CD14-positive monocyte (primary cell): ENCODE results near the gene IMPDH1. TPM values are rescaled to one million over a fixed set of nuclear protein-coding genes. Genes with fewer than 3 reads are reported as not detected.
A peak's percentile ranks its signal among the peaks of the same experiment; 100 is the strongest.

Experiments used
- DNase-seq, 3 donors: peaks; one replicate each; pipeline ENCODE4 v3.0.0-alpha.2; 2011 to 2022
- H2AFZ ChIP-seq: 2 replicates; pipeline ENCODE4 v1.6.0; 2012; ENCODE audit warnings: mild to moderate bottlenecking, low read depth, low read length, inconsistent platforms; ENCODE audit not compliant: insufficient read depth, poor library complexity, severe bottlenecking
- H3K27ac ChIP-seq, 2 donors: 1 replicate in 1 of 2; 2 replicates in 1 of 2; pipeline ENCODE4 v1.5.1; 2012 to 2013; ENCODE audit warnings: low read length in 2 of 2, control low read depth in 1 of 2, inconsistent platforms in 1 of 2, low read depth in 1 of 2, mild to moderate bottlenecking in 1 of 2
- H3K27me3 ChIP-seq, 2 donors: one replicate each; pipeline versions ENCODE4 v1.6.0 to v1.6.1; 2011 to 2013; ENCODE audit warnings: low read length in 2 of 2; ENCODE audit not compliant: control insufficient read depth in 2 of 2, insufficient read depth in 2 of 2
- H3K36me3 ChIP-seq, 2 donors: replicated peaks in 1 of 2; 1 replicate in 1 of 2; 2 replicates in 1 of 2; pipeline versions ENCODE4 v1.5.1 to v1.6.1; 2012 to 2013; ENCODE audit warnings: low read length in 2 of 2, control low read depth in 1 of 2, inconsistent platforms in 1 of 2, mild to moderate bottlenecking in 1 of 2; ENCODE audit not compliant: insufficient read depth in 2 of 2, control insufficient read depth in 1 of 2
- H3K4me1 ChIP-seq, 2 donors: 1 replicate in 1 of 2; 2 replicates in 1 of 2; pipeline versions ENCODE4 v1.5.1 to v1.6.1; 2012 to 2013; ENCODE audit warnings: low read length in 2 of 2, control low read depth in 1 of 2, inconsistent platforms in 1 of 2, mild to moderate bottlenecking in 1 of 2, moderate library complexity in 1 of 2; ENCODE audit not compliant: insufficient read depth in 2 of 2, control insufficient read depth in 1 of 2
- H3K4me2 ChIP-seq: replicated peaks from 2 replicates; pipeline ENCODE3; 2012; ENCODE audit warnings: low read length, moderate library complexity, mild to moderate bottlenecking; ENCODE audit not compliant: poor library complexity, severe bottlenecking; ENCODE audit errors: extremely low read depth
- H3K4me3 ChIP-seq, 3 experiments: fragments of 200-600 bp in 1 of 3; sonication (generic) in 1 of 3; replicated peaks in 1 of 3; 1 replicate in 2 of 3; 2 replicates in 1 of 3; pipeline ENCODE4 v1.5.1; 2011 to 2013; ENCODE audit warnings: low read length in 3 of 3, mild to moderate bottlenecking in 3 of 3, control low read depth in 2 of 3, low read depth in 2 of 3, inconsistent platforms in 1 of 3, moderate library complexity in 1 of 3
- H3K79me2 ChIP-seq: 2 replicates; pipeline ENCODE4 v1.6.0; 2012; ENCODE audit warnings: mild to moderate bottlenecking, control low read depth, inconsistent platforms, low read length, moderate library complexity; ENCODE audit not compliant: insufficient read depth
- H3K9ac ChIP-seq: 2 replicates; pipeline ENCODE4 v1.6.0; 2017; ENCODE audit warnings: low read length, mild to moderate bottlenecking; ENCODE audit not compliant: insufficient read depth, poor library complexity, severe bottlenecking
- H3K9me3 ChIP-seq, 2 donors: replicated peaks in 1 of 2; 1 replicate in 1 of 2; 2 replicates in 1 of 2; pipeline versions ENCODE4 v1.5.1 to v1.6.1; 2012 to 2013; ENCODE audit warnings: low read length in 2 of 2, control low read depth in 1 of 2; ENCODE audit not compliant: control insufficient read depth in 1 of 2, insufficient read depth in 1 of 2
- H4K20me1 ChIP-seq: 2 replicates; pipeline ENCODE4 v1.6.0; 2012; ENCODE audit warnings: mild to moderate bottlenecking, low read length, control low read depth, moderate library complexity; ENCODE audit not compliant: insufficient read depth
- H3K27ac Mint-ChIP-seq, 7 donors: one replicate each; pipeline ENCODE4 v1.8.0; 2020; ENCODE audit warnings: mild to moderate bottlenecking in 7 of 7, mixed read lengths in 7 of 7, moderate library complexity in 6 of 7, inconsistent platforms in 2 of 7
- H3K27me3 Mint-ChIP-seq, 3 donors: one replicate each; pipeline ENCODE4 v1.8.0; 2021 to 2022; ENCODE audit warnings: low read depth in 3 of 3, mild to moderate bottlenecking in 3 of 3, mixed read lengths in 3 of 3, moderate library complexity in 3 of 3, inconsistent platforms in 1 of 3
- H3K36me3 Mint-ChIP-seq, 2 donors: one replicate each; pipeline ENCODE4 v1.8.0; 2020; ENCODE audit warnings: mixed read lengths in 2 of 2, inconsistent platforms in 1 of 2, mild to moderate bottlenecking in 1 of 2
- H3K4me1 Mint-ChIP-seq: one replicate; pipeline ENCODE4 v1.8.0; 2020; ENCODE audit warnings: mild to moderate bottlenecking, mixed read lengths
- H3K4me3 Mint-ChIP-seq, 2 donors: one replicate each; pipeline ENCODE4 v1.8.0; 2020; ENCODE audit warnings: mild to moderate bottlenecking in 2 of 2, mixed read lengths in 2 of 2, moderate library complexity in 1 of 2
- H3K9me3 Mint-ChIP-seq, 7 donors: one replicate each; pipeline ENCODE4 v1.8.0; 2020 to 2022; ENCODE audit warnings: mixed read lengths in 7 of 7, mild to moderate bottlenecking in 6 of 7, moderate library complexity in 6 of 7, inconsistent platforms in 2 of 7
- CTCF ChIP-seq: fragments of 200-600 bp; IDR thresholded peaks from one replicate; pipeline ENCODE4 v1.8.0; 2022; ENCODE audit warnings: antibody characterized with exemption, mild to moderate bottlenecking
- WGBS: methylation state at CpG from one replicate; pipeline ENCODE4 v1.1.5; 2013; ENCODE audit warnings: missing lambda C conversion rate; ENCODE audit not compliant: insufficient coverage; 5-methylcytosine and 5-hydroxymethylcytosine counted together
- intact Hi-C, 2 donors: fragments of 100-400 bp; cut with micrococcal nuclease; formaldehyde crosslinking; loops; one replicate each; pipeline versions ENCODE4 v1.15.0 to v1.15.1; 2023
- polyA plus RNA-seq, 3 donors: library from polyadenylated mRNA; depleted of rRNA in 1 of 3; unstranded in 2 of 3; stranded (reverse) in 1 of 3; fragments of 300-500 nt in 2 of 3; fragments of >200 nt in 1 of 3; fragmentation: Illumina TruSeq in 2 of 3; gene quantifications; 1 replicate in 2 of 3; 2 replicates in 1 of 3; pipeline ENCODE4 v1.2.3, GENCODE V29; 2012 to 2021

Gene IMPDH1
- polyA plus RNA-seq, 3 donors = 110 to 259 (median 152) TPM

GRCh38 chr7:128437426-128438332 lies 27.9 kb upstream of the IMPDH1 start:
- DNase-seq = peak; percentile 44 to 65 (median 59)

GRCh38 chr7:128435327-128435686 lies 25.5 kb upstream of the IMPDH1 start:
- 93% methylated on average over 3 of the region's 3 CpGs for WGBS
- peaks cover 0 to 3% (median 0%) of the 10 kb centered on the region in 7 donors for H3K9me3 Mint-ChIP-seq
- no peak overlapping the region for H3K27ac ChIP-seq
- H3K4me1 Mint-ChIP-seq = peaks cover 29% of the 10 kb centered on the region
- H3K27ac Mint-ChIP-seq = no peak overlapping the region
- H3K27me3 Mint-ChIP-seq = peaks cover 0 to 1% (median 0%) of the 10 kb centered on the region in 3 donors
- H3K27me3 ChIP-seq = no peaks in the 10 kb centered on the region
- H3K79me2 ChIP-seq = no peaks in the 10 kb centered on the region
- no peaks in the 10 kb centered on the region for H3K36me3 Mint-ChIP-seq
- no peaks in the 10 kb centered on the region for H3K36me3 ChIP-seq
- TF ChIP-seq CTCF = no peak
- no peak overlapping the region for H3K4me3 Mint-ChIP-seq
- no peaks in the 10 kb centered on the region for H3K9me3 ChIP-seq
- H2AFZ ChIP-seq = no peak overlapping the region
- H3K4me2 ChIP-seq = no peak overlapping the region
- no peak for DNase-seq
- peaks cover 26 to 27% of the 10 kb centered on the region in 2 donors for H3K4me1 ChIP-seq
- H4K20me1 ChIP-seq = no peaks in the 10 kb centered on the region
- H3K4me3 ChIP-seq = no peak overlapping the region
- no peak overlapping the region for H3K9ac ChIP-seq
- intact Hi-C loops = no loop called here

More at GRCh38 chr7:128437426-128438332, 27.9 kb upstream of the IMPDH1 start:
- Histone ChIP-seq H3K27me3 (no peaks in the 10 kb centered on the region), H2AFZ (peak overlapping the region; percentile 65), H3K4me1 (peaks cover 26 to 27% of the 10 kb centered on the region in 2 donors), H3K9me3 (no peaks in the 10 kb centered on the region), H3K27ac (peak overlapping the region; percentile 78 to 85), H3K4me3 (peak overlapping the region in 2 of 3 experiments; percentile 30 to 61), H3K79me2 (no peaks in the 10 kb centered on the region), H3K36me3 (no peaks in the 10 kb centered on the region), H4K20me1 (no peaks in the 10 kb centered on the region), H3K4me2 (peak overlapping the region; percentile 65), H3K9ac (peak overlapping the region; percentile 9)
- no peak for TF ChIP-seq CTCF
- Mint-ChIP-seq H3K4me1 (peaks cover 29% of the 10 kb centered on the region), H3K27ac (peak overlapping the region; percentile 65 to 91 (median 84)), H3K27me3 (peaks cover 0 to 1% (median 0%) of the 10 kb centered on the region in 3 donors), H3K9me3 (peaks cover 0 to 3% (median 0%) of the 10 kb centered on the region in 7 donors), H3K36me3 (no peaks in the 10 kb centered on the region), H3K4me3 (peak overlapping the region in 1 of 2 donors; percentile 82)
- intact Hi-C loops = no loop called here
- WGBS = 26% methylated on average over 6 of the region's 8 CpGs
